ENCODE data around the gene SPEM1. TPM values are rescaled to one million over a fixed set of nuclear protein-coding genes. Genes with fewer than 3 reads are reported as not detected.

The SPEM1 gene
- total RNA-seq, 4 donors from 2014 or later = not detected

- H3K9me3 ChIP-seq = no peaks in the 10 kb centered on the region
- H3K36me3 ChIP-seq = peaks cover 0 to under 1% (median 0%) of the 10 kb centered on the region in 3 donors
- H3K4me3 ChIP-seq = peak within 1 kb of the TSS; percentile 20 to 61 (median 40)
- WGBS, 2 donors = 5 to 6% methylated on average over 36 to 46 of the region's 52 CpGs
- H3K27me3 ChIP-seq = peaks cover 0 to 47% of the 10 kb centered on the region in 2 donors
- H3K27ac ChIP-seq = peak within 1 kb of the TSS in 3 of 4 donors; percentile 45 to 79 (median 78)
- DNase-seq (ENCODE audit: low spot score in 2 of 2) = no peak
- no peak for TF ChIP-seq POLR2A (IDR thresholded peaks at IDR 0.05)
- TF ChIP-seq EP300 (IDR thresholded peaks at IDR 0.05) = peak in 1 of 2 donors; percentile 50
- H3K4me1 ChIP-seq = peaks cover 0 to 40% (median 13%) of the 10 kb centered on the region in 4 donors
Observed at GRCh38 chr17:7380855-7381683, 39.1 kb upstream of the SPEM1 start, which contains the start of gene TNK1. Gene TNK1, plus strand, starts transcription at chr17:7381089. Its CDS starts 1,838 bp downstream, at chr17:7382927.

- peaks cover 0 to 40% (median 13%) of the 10 kb centered on the region in 4 donors for H3K4me1 ChIP-seq
- no peak overlapping the region for H3K27ac ChIP-seq
- no peaks in the 10 kb centered on the region for H3K9me3 ChIP-seq
- WGBS, 2 donors = 79 to 86% methylated on average over 10 of the region's 10 CpGs
- H3K4me3 ChIP-seq = no peak overlapping the region
- TF ChIP-seq EP300 (IDR thresholded peaks at IDR 0.05) = no peak
- no peak for TF ChIP-seq CTCF (IDR thresholded peaks at IDR 0.05)
- no peak for TF ChIP-seq POLR2A (IDR thresholded peaks at IDR 0.05)
- no peak for DNase-seq (ENCODE audit: low spot score in 2 of 2)
- peaks cover 0 to 19% (median 0%) of the 10 kb centered on the region in 3 donors for H3K36me3 ChIP-seq
- peaks cover 0 to 47% of the 10 kb centered on the region in 2 donors for H3K27me3 ChIP-seq
Observed at GRCh38 chr17:7382901-7383300, 37.2 kb upstream of the SPEM1 start.

DNA sequence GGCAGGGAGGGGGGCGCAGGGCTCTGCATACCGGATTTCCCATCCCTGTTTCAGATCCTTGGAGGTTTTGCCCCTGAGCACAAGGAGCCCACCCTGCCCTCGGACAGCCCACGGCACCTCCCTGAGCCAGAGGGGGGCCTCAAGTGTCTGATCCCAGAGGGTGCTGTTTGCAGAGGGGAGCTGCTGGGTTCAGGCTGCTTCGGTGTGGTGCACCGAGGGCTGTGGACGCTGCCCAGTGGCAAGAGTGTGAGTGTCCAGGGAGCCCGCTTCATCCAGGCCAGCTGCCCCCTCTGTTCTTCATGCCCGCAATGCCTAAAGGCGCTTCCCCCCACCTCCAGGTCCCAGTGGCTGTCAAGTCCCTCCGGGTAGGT is 36.8 kb upstream of the SPEM1 start:
- peaks cover 0 to 40% (median 13%) of the 10 kb centered on the region in 4 donors for H3K4me1 ChIP-seq
- H3K36me3 ChIP-seq = peaks cover 0 to 23% (median 0%) of the 10 kb centered on the region in 3 donors
- peaks cover 0 to 47% of the 10 kb centered on the region in 2 donors for H3K27me3 ChIP-seq
- no peak for DNase-seq (ENCODE audit: low spot score in 2 of 2)
- peak overlapping the region; percentile 48 to 60 (median 52) for H3K4me3 ChIP-seq
- no peaks in the 10 kb centered on the region for H3K9me3 ChIP-seq
- WGBS, 2 donors = 63 to 84% methylated on average over 6 to 10 of the region's 11 CpGs
- peak overlapping the region in 3 of 4 donors; percentile 55 to 86 (median 83) for H3K27ac ChIP-seq
- TF ChIP-seq POLR2A (IDR thresholded peaks at IDR 0.05) (no peak), CTCF (IDR thresholded peaks at IDR 0.05) (no peak), EP300 (IDR thresholded peaks at IDR 0.05) (no peak)

DNA sequence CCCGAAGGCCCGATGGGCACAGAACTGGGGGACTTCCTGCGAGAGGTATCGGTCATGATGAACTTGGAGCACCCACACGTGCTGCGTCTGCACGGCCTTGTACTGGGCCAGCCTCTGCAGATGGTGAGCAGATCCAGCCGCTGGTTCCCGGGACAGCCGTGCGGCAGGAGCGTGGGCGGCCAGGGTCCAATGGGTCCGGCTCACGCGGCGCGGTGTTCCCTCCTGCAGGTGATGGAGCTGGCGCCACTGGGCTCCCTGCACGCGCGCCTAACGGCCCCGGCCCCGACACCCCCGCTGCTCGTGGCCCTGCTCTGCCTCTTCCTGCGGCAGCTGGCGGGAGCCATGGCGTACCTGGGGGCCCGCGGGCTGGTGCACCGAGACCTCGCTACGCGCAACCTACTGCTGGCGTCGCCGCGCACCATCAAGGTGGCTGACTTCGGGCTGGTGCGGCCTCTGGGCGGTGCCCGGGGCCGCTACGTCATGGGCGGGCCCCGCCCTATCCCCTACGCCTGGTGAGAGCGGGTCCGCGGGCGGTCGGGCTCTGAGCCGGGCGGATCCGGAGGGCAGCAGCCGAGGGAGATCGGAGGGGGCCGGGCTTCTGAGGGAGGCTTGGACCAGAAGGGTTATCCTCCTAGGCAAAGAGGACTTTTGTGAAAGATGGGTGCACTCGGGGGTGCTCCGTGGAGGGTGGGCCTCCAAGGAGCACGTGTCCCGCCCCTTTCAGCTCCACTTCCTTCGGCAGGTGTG is 36.2 kb upstream of the SPEM1 start:
- 10 to 15% methylated on average over 26 to 32 of the region's 65 CpGs for WGBS, 2 donors
- Histone ChIP-seq H3K9me3 (no peaks in the 10 kb centered on the region), H3K36me3 (peaks cover 0 to 29% (median 0%) of the 10 kb centered on the region in 3 donors), H3K4me1 (peaks cover 0 to 40% (median 13%) of the 10 kb centered on the region in 4 donors), H3K27me3 (peaks cover 0 to 44% of the 10 kb centered on the region in 2 donors), H3K4me3 (peak overlapping the region; percentile 48 to 60 (median 52)), H3K27ac (peak overlapping the region; percentile 55 to 86 (median 82))
- peak in 1 of 2 donors; percentile 53 for TF ChIP-seq EP300 (IDR thresholded peaks at IDR 0.05)
- TF ChIP-seq POLR2A (IDR thresholded peaks at IDR 0.05) = peak in 1 of 2 donors; percentile 23
- no peak for TF ChIP-seq CTCF (IDR thresholded peaks at IDR 0.05)
- no peak for DNase-seq (ENCODE audit: low spot score in 2 of 2)

- WGBS, 2 donors = 46 to 56% methylated on average over 16 to 20 of the region's 23 CpGs
- peak overlapping the region; percentile 55 to 86 (median 82) for H3K27ac ChIP-seq
Observed at GRCh38 chr17:7384489-7385081, 35.5 kb upstream of the SPEM1 start.

More at GRCh38 chr17:7384489-7385081, 35.5 kb upstream of the SPEM1 start:
- Histone ChIP-seq H3K9me3 (no peaks in the 10 kb centered on the region), H3K4me1 (peaks cover 0 to 40% (median 13%) of the 10 kb centered on the region in 4 donors), H3K36me3 (peaks cover 0 to 36% (median 0%) of the 10 kb centered on the region in 3 donors), H3K27me3 (peaks cover 0 to 39% of the 10 kb centered on the region in 2 donors), H3K4me3 (peak overlapping the region in 3 of 4 donors; percentile 48 to 60 (median 52))
- TF ChIP-seq EP300 (IDR thresholded peaks at IDR 0.05) (no peak), CTCF (IDR thresholded peaks at IDR 0.05) (no peak), POLR2A (IDR thresholded peaks at IDR 0.05) (no peak)
- DNase-seq (ENCODE audit: low spot score in 2 of 2) = no peak

All from tibial nerve (tissue), 4 donors.